H1 (cell line): Measurements from ENCODE around the gene CCDC60. TPM values are rescaled to one million over a fixed set of nuclear protein-coding genes. Genes with fewer than 3 reads are reported as not detected.

Source experiments
- CTCF ChIA-PET: fragments of 300-600 bp; sonication (Branson Sonifier 250); formaldehyde crosslinking; loops from one replicate; lab custom pipeline; 2021; ENCODE audit not compliant: partially characterized antibody; lab: Charles Lee
- POLR2A ChIA-PET: fragments of 300-600 bp; sonication (Branson Sonifier 250); formaldehyde crosslinking; loops from one replicate; lab custom pipeline; 2021; ENCODE audit warnings: inconsistent platforms; ENCODE audit not compliant: partially characterized antibody; lab: Charles Lee
- DNase-seq, 2 experiments: peaks; one replicate each; pipeline versions ENCODE4 v3.0.0 to v3.0.0-alpha.2; 2010 to 2022; ENCODE audit warnings: low spot score in 2 of 2, low read depth in 1 of 2, mixed read lengths in 1 of 2
- FAIRE-seq: peaks from 2 replicates; lab custom pipeline; 2011; peaks lifted over from hg19 to GRCh38; lab: Jason Lieb, UNC
- H2AFZ ChIP-seq: 2 replicates; pipeline ENCODE4 v1.8.1; 2012; ENCODE audit warnings: low read length, inconsistent platforms
- H2AK5ac ChIP-seq: 2 replicates; pipeline ENCODE4 v1.6.1; 2013; ENCODE audit warnings: low read depth, low read length
- H2BK120ac ChIP-seq: replicated peaks from 2 replicates; pipeline ENCODE3; 2013; ENCODE audit warnings: low read depth, low read length, inconsistent platforms
- H2BK12ac ChIP-seq: 2 replicates; pipeline ENCODE4 v1.6.1; 2013; ENCODE audit warnings: low read depth, low read length
- H2BK15ac ChIP-seq: 2 replicates; pipeline ENCODE4 v1.6.1; 2013; ENCODE audit warnings: low read length
- H2BK20ac ChIP-seq: 2 replicates; pipeline ENCODE4 v1.6.1; 2013; ENCODE audit warnings: low read length
- H2BK5ac ChIP-seq: 2 replicates; pipeline ENCODE4 v1.6.1; 2013; ENCODE audit warnings: low read depth, low read length
- H3K14ac ChIP-seq: 2 replicates; pipeline ENCODE4 v1.6.1; 2013; ENCODE audit warnings: inconsistent platforms; ENCODE audit not compliant: insufficient read length
- H3K18ac ChIP-seq: 2 replicates; pipeline ENCODE4 v1.6.1; 2013; ENCODE audit warnings: low read length; ENCODE audit errors: extremely low read depth
- H3K23ac ChIP-seq: 2 replicates; pipeline ENCODE4 v1.6.1; 2013; ENCODE audit warnings: inconsistent platforms; ENCODE audit not compliant: insufficient read length
- H3K23me2 ChIP-seq: 2 replicates; pipeline ENCODE4 v1.6.1; 2013; ENCODE audit warnings: low read depth, low read length
- H3K27ac ChIP-seq: 2 replicates; pipeline ENCODE4 v1.6.1; 2011; ENCODE audit warnings: low read depth, low read length, inconsistent platforms
- H3K27me3 ChIP-seq, 4 experiments: replicated peaks in 1 of 4; 1 replicate in 1 of 4; 2 replicates in 3 of 4; pipeline versions ENCODE4 v1.6.1 to v1.8.1; 2011 to 2013; ENCODE audit warnings: low read length in 3 of 4, mild to moderate bottlenecking in 3 of 4, inconsistent platforms in 2 of 4, mixed read lengths in 2 of 4, moderate library complexity in 1 of 4; ENCODE audit not compliant: control insufficient read depth in 3 of 4, insufficient read depth in 3 of 4; ENCODE audit errors: extremely low read depth in 1 of 4
- H3K36me3 ChIP-seq, 4 experiments: 2 replicates each; pipeline versions ENCODE4 v1.6.1 to v1.8.1; 2011 to 2013; ENCODE audit warnings: mild to moderate bottlenecking in 4 of 4, low read length in 3 of 4, moderate library complexity in 2 of 4, control low read depth in 1 of 4, inconsistent platforms in 1 of 4; ENCODE audit not compliant: insufficient read depth in 4 of 4, control insufficient read depth in 2 of 4
- H3K4ac ChIP-seq: replicated peaks from 2 replicates; pipeline ENCODE3; 2013; ENCODE audit warnings: low read length, low read depth, mixed read lengths, inconsistent platforms; ENCODE audit not compliant: insufficient read length
- H3K4me1 ChIP-seq, 4 experiments: replicated peaks in 1 of 4; 1 replicate in 1 of 4; 2 replicates in 3 of 4; pipeline versions ENCODE4 v1.6.1 to v1.8.1; 2011 to 2013; ENCODE audit warnings: low read length in 3 of 4, inconsistent platforms in 2 of 4, mixed read lengths in 1 of 4; ENCODE audit not compliant: insufficient read depth in 4 of 4, control insufficient read depth in 3 of 4
- H3K4me2 ChIP-seq, 2 experiments: 2 replicates each; pipeline versions ENCODE4 v1.6.1 to v1.8.1; 2011 to 2013; ENCODE audit warnings: low read depth in 2 of 2, low read length in 2 of 2, control low read depth in 1 of 2, inconsistent platforms in 1 of 2, mild to moderate bottlenecking in 1 of 2; ENCODE audit not compliant: insufficient read depth in 1 of 2
- H3K4me3 ChIP-seq, 4 experiments: fragments of 200-600, 300-600 bp in 1 of 4; sonication (generic), shearing (Covaris generic), sonication (Bioruptor Twin) in 1 of 4; 2 replicates each; pipeline versions ENCODE4 v1.5.1 to v1.8.1; 2011 to 2016; ENCODE audit warnings: low read length in 4 of 4, low read depth in 3 of 4, control low read depth in 2 of 4, inconsistent platforms in 2 of 4, mild to moderate bottlenecking in 2 of 4, mixed read lengths in 1 of 4, moderate library complexity in 1 of 4; ENCODE audit not compliant: insufficient read depth in 2 of 4; ENCODE audit errors: extremely low read depth in 1 of 4
- H3K56ac ChIP-seq: replicated peaks from 2 replicates; pipeline ENCODE3; 2013; ENCODE audit warnings: low read depth, mild to moderate bottlenecking, mixed read lengths, low read length, inconsistent platforms; ENCODE audit not compliant: insufficient read length
- H3K79me1 ChIP-seq: 2 replicates; pipeline ENCODE4 v1.6.1; 2013; ENCODE audit warnings: low read depth, low read length, control low read depth
- H3K79me2 ChIP-seq, 2 experiments: 2 replicates each; pipeline versions ENCODE4 v1.6.1 to v1.8.1; 2012 to 2013; ENCODE audit warnings: low read length in 2 of 2, mild to moderate bottlenecking in 2 of 2, inconsistent platforms in 1 of 2; ENCODE audit not compliant: insufficient read depth in 2 of 2, control insufficient read depth in 1 of 2
- H3K9ac ChIP-seq, 4 experiments: replicated peaks in 1 of 4; 1 replicate in 1 of 4; 2 replicates in 3 of 4; pipeline versions ENCODE4 v1.6.1 to v1.8.1; 2011 to 2013; ENCODE audit warnings: low read depth in 3 of 4, low read length in 3 of 4, control low read depth in 2 of 4, mild to moderate bottlenecking in 2 of 4, moderate library complexity in 2 of 4, inconsistent platforms in 1 of 4; ENCODE audit errors: extremely low read depth in 1 of 4
- H3K9me3 ChIP-seq, 2 experiments: 2 replicates each; pipeline versions ENCODE4 v1.6.1 to v1.8.1; 2012 to 2013; ENCODE audit warnings: mild to moderate bottlenecking in 2 of 2, moderate library complexity in 2 of 2, control low read depth in 1 of 2, inconsistent platforms in 1 of 2, low read depth in 1 of 2, low read length in 1 of 2, mixed read lengths in 1 of 2; ENCODE audit not compliant: insufficient read depth in 2 of 2
- H4K20me1 ChIP-seq, 2 experiments: replicated peaks in 1 of 2; 2 replicates each; pipeline versions ENCODE3 to v1.8.1; 2011 to 2013; ENCODE audit warnings: inconsistent platforms in 2 of 2, low read length in 2 of 2, mild to moderate bottlenecking in 1 of 2; ENCODE audit not compliant: insufficient read depth in 2 of 2, control insufficient read depth in 1 of 2
- H4K5ac ChIP-seq: 2 replicates; pipeline ENCODE4 v1.6.1; 2013; ENCODE audit warnings: low read length, low read depth, mixed read lengths, inconsistent platforms; ENCODE audit not compliant: insufficient read length
- H4K8ac ChIP-seq: 2 replicates; pipeline ENCODE4 v1.8.0; 2013; ENCODE audit warnings: mild to moderate bottlenecking, moderate library complexity, low read length, inconsistent platforms; ENCODE audit not compliant: insufficient read depth; ENCODE audit errors: extremely low read depth
- H4K91ac ChIP-seq: replicated peaks from 2 replicates; pipeline ENCODE3; 2013; ENCODE audit warnings: low read length, mixed read lengths, inconsistent platforms; ENCODE audit not compliant: insufficient read length
- ATF2 ChIP-seq: IDR thresholded peaks from 2 replicates; pipeline ENCODE4 v1.6.1; 2012; ENCODE audit warnings: low read length, inconsistent platforms
- GTF2F1 ChIP-seq: IDR thresholded peaks from 2 replicates; pipeline ENCODE4 v1.6.1; 2012; ENCODE audit warnings: low read depth, low read length, improper control_type of control experiment, borderline replicate concordance
- KDM4A ChIP-seq: IDR thresholded peaks from one replicate; pipeline ENCODE4 v1.7.1; 2012; ENCODE audit warnings: low read depth, mild to moderate bottlenecking, moderate library complexity, low read length, inconsistent platforms; ENCODE audit not compliant: severe bottlenecking
- RXRA ChIP-seq: IDR thresholded peaks from 2 replicates; pipeline ENCODE4 v1.6.1; 2011; ENCODE audit warnings: low read depth, mild to moderate bottlenecking, low read length, moderate library complexity; ENCODE audit not compliant: insufficient read depth
- SIN3A ChIP-seq, 2 experiments: IDR thresholded peaks in 1 of 2; conservative IDR thresholded peaks in 1 of 2; 2 replicates each; pipeline ENCODE4 v1.6.1; 2011 to 2012; ENCODE audit warnings: low read length in 2 of 2, improper control_type of control experiment in 1 of 2, low read depth in 1 of 2, mild to moderate bottlenecking in 1 of 2
- SIRT6 ChIP-seq: IDR thresholded peaks from one replicate; pipeline ENCODE4 v1.7.1; 2012; ENCODE audit warnings: low read length, inconsistent platforms
- SP2 ChIP-seq: IDR thresholded peaks from 2 replicates; pipeline ENCODE4 v1.6.1; 2012; ENCODE audit warnings: mild to moderate bottlenecking, low read length, inconsistent platforms
- SRF ChIP-seq: IDR thresholded peaks from 2 replicates; pipeline ENCODE4 v1.6.1; 2011; ENCODE audit warnings: mild to moderate bottlenecking, low read depth, low read length, moderate library complexity
- SUZ12 ChIP-seq: fragments of 200-600 bp; sonication (generic); IDR thresholded peaks from 2 replicates; pipeline ENCODE4 v1.6.1; 2012; ENCODE audit warnings: mild to moderate bottlenecking, inconsistent platforms, low read length, moderate library complexity, mixed read lengths
- TEAD4 ChIP-seq: IDR thresholded peaks from 2 replicates; pipeline ENCODE4 v1.6.1; 2012; ENCODE audit warnings: low read depth, low read length, inconsistent platforms, mixed read lengths
- ZNF274 ChIP-seq: IDR thresholded peaks from 2 replicates; pipeline ENCODE4 v1.7.0; 2012; ENCODE audit warnings: low read length, borderline replicate concordance; ENCODE audit errors: extremely low read depth
- WGBS, 2 experiments: shearing (Covaris generic) in 1 of 2; methylation state at CpG; one replicate each; pipeline versions ENCODE4 v1.1.6 to v1.1.7; 2013 to 2015; ENCODE audit warnings: low lambda C conversion rate in 2 of 2, mixed read lengths in 2 of 2, inconsistent platforms in 1 of 2, low coverage in 1 of 2, missing lambda C conversion rate in 1 of 2; ENCODE audit not compliant: insufficient replicate concordance in 2 of 2, insufficient coverage in 1 of 2, insufficient read length in 1 of 2; ENCODE audit errors: extremely low coverage in 1 of 2, missing lambda C conversion rate in 1 of 2; 5-methylcytosine and 5-hydroxymethylcytosine counted together
- polyA plus RNA-seq, 7 experiments: library from polyadenylated mRNA; depleted of rRNA in 3 of 7; stranded (reverse) in 5 of 7; unstranded in 2 of 7; fragments of >200 nt in 5 of 7; fragments of 200-250 nt in 2 of 7; gene quantifications; 1 replicate in 5 of 7; 2 replicates in 1 of 7; 4 replicates in 1 of 7; pipeline versions ENCODE4 v1.2.1 to v1.2.3, GENCODE V29; 2011 to 2013; ENCODE audit warnings: missing spikeins in 2 of 7, mixed read lengths in 2 of 7
- total RNA-seq: library from RNA; stranded (reverse); fragmentation: NEBNext Ultra II Directional; extraction: Animal tissue kit (Norgen Biotek cat#: 25700); gene quantifications from 2 replicates; pipeline ENCODE4 v1.2.1, GENCODE V29; 2021

The CCDC60 gene
- total and polyA plus RNA-seq, 2 of the 8 experiments (the other 6 are each of a cell fraction or from before 2014, with no cell fraction given): 0.05 TPM; not detected in 1

DNA sequence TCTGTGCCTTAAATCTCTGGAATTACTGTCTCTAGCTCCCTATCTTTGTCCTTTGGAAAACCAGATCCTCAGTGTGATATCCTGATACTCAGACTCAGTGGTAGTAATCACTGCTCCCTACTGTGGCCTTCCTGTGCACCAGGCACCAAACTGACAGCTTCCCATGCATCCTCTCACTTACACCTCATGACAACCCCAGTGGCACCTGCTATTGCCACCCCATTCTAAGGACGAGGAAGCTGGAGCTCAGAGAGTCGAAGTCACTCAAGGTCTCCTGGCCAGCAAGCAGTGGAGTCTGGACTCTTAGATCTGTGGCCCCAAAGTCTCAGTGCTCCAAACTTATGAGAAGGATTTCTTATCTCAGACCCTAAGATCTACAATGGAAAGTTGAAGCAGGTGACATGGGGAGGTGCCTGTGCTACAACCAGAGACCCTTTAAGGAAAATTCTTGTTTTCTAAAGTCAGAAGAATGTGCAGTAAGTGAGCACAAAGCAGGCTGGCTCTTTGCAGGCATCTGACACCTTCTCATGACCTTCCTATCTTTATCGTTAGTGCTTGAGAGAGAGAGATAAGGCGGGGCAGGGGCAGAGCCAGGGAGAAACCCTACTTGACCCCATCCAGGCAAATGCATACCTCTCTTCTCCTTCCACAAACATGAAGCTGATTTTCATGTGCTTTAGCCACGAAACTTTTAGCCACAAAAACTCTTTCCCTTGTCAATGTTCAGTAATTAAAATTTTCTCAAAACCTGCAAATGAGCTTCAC lies 47.1 kb downstream of the CCDC60 start:
- Histone ChIP-seq H2BK5ac (no peak overlapping the region), H2AK5ac (no peak overlapping the region), H3K23ac (no peak overlapping the region), H3K4me2 (no peak overlapping the region), H3K4ac (no peak overlapping the region), H3K27ac (no peak overlapping the region), H4K91ac (no peak overlapping the region), H2BK120ac (no peak overlapping the region), H3K18ac (no peak overlapping the region), H3K9me3 (peaks cover 3 to 6% of the 10 kb centered on the region in 2 experiments; a peak in 1 of 4 replicates), H4K8ac (no peak overlapping the region), H3K36me3 (no peaks in the 10 kb centered on the region), H2BK12ac (no peak overlapping the region), H3K79me1 (no peaks in the 10 kb centered on the region), H2BK20ac (0 out of 2 replicates have a peak overlapping the region, but pooled peaks have one; percentile 28), H3K23me2 (no peaks in the 10 kb centered on the region), H3K4me3 (no peak overlapping the region), H3K4me1 (peaks cover 0 to 3% (median 0%) of the 10 kb centered on the region in 4 experiments; a peak in 1 of 7 replicates), H3K79me2 (no peaks in the 10 kb centered on the region), H4K20me1 (no peaks in the 10 kb centered on the region), H3K27me3 (no peaks in the 10 kb centered on the region), H3K14ac (no peak overlapping the region), H3K56ac (no peak overlapping the region), H3K9ac (no peak overlapping the region), H2BK15ac (no peak overlapping the region; the same call in 1 of the 2 replicates), H2AFZ (no peak overlapping the region), H4K5ac (no peak overlapping the region)
- CTCF ChIA-PET: interaction anchor here (0.7 to 1.4 kb wide), 3 partner anchors 9 to 146 kb away, joined by 3 to 4 read pairs (median 3); no protein-coding TSS in a partner anchor
- DNase-seq (no peak), FAIRE-seq (no peak)
- POLR2A ChIA-PET: no interaction called here
- 87% methylated on average over 5 of the region's 5 CpGs; no CpG with 5 or more reads in 1 of the 2 experiments for WGBS, 2 experiments
- TF ChIP-seq SRF (no peak), RXRA (no peak), SIRT6 (no peak), KDM4A (no peak), SUZ12 (no peak), TEAD4 (no peak), SP2 (no peak), ATF2 (no peak), SIN3A (conservative IDR thresholded peaks at IDR 0.05 in 1 of 2, IDR thresholded peaks at IDR 0.05 in 1 of 2; ENCODE audit: low read depth in 1 of 2, low read length in 2 of 2) (no peak), GTF2F1 (no peak), ZNF274 (no peak)
